DOHH2 (cell line): Measurements from ENCODE around the gene MYO1A.
"Not testable (repeated sequence)": the region's sequence is repeated elsewhere in the genome, so short reads cannot be mapped to it uniquely, and the experiment has no call there.

ENCODE experiments used
- H3F3A ChIP-seq: fragments of 200-600 bp; sonication (generic), shearing (Covaris generic); 2 replicates; pipeline ENCODE4 v1.6.0; 2016; ENCODE audit warnings: antibody characterized with exemption, mild to moderate bottlenecking; ENCODE audit not compliant: control insufficient read depth, insufficient read depth
- H3K27ac ChIP-seq: fragments of 200-600 bp; sonication (generic); 2 replicates; pipeline ENCODE4 v1.5.1; 2014; ENCODE audit warnings: low read depth, mild to moderate bottlenecking, low read length, moderate library complexity
- H3K27me3 ChIP-seq: fragments of 200-600 bp; sonication (generic); 2 replicates; pipeline ENCODE4 v1.6.1; 2014; ENCODE audit warnings: mild to moderate bottlenecking, low read length, mixed read lengths; ENCODE audit not compliant: control insufficient read depth
- H3K36me3 ChIP-seq: fragments of 200-600 bp; sonication (generic); 2 replicates; pipeline ENCODE4 v1.6.1; 2014; ENCODE audit warnings: mild to moderate bottlenecking, low read length, moderate library complexity, mixed read lengths; ENCODE audit not compliant: control insufficient read depth
- H3K4me1 ChIP-seq: fragments of 200-600 bp; sonication (generic); 2 replicates; pipeline ENCODE4 v1.6.1; 2014; ENCODE audit warnings: mild to moderate bottlenecking, low read length, mixed read lengths; ENCODE audit not compliant: control insufficient read depth
- H3K4me2 ChIP-seq: fragments of 200-600 bp; sonication (generic); 2 replicates; pipeline ENCODE4 v1.6.0; 2014; ENCODE audit warnings: mild to moderate bottlenecking, low read length, moderate library complexity
- H3K4me3 ChIP-seq: fragments of 200-600 bp; sonication (generic); 2 replicates; pipeline ENCODE4 v1.5.1; 2014; ENCODE audit warnings: mild to moderate bottlenecking, low read length, mixed read lengths
- H3K79me2 ChIP-seq: fragments of 200-600 bp; sonication (generic); 2 replicates; pipeline ENCODE4 v1.6.1; 2014; ENCODE audit warnings: mild to moderate bottlenecking, low read length, mixed read lengths; ENCODE audit not compliant: control insufficient read depth
- H3K9me2 ChIP-seq: fragments of 200-600 bp; sonication (generic); replicated peaks from 2 replicates; pipeline ENCODE4 v1.6.1; 2014; ENCODE audit warnings: mild to moderate bottlenecking, low read length, mixed read lengths; ENCODE audit not compliant: control insufficient read depth
- H3K9me3 ChIP-seq: fragments of 200-600 bp; sonication (generic); 2 replicates; pipeline ENCODE4 v1.6.1; 2014; ENCODE audit warnings: antibody characterized with exemption, low read length, mixed read lengths; ENCODE audit not compliant: control insufficient read depth, insufficient read depth
- H4K20me1 ChIP-seq: fragments of 200-600 bp; sonication (generic); 2 replicates; pipeline ENCODE4 v1.6.0; 2014; ENCODE audit warnings: low read depth, mild to moderate bottlenecking, antibody characterized with exemption, low read length, moderate library complexity; ENCODE audit not compliant: control insufficient read depth, insufficient read depth
- CTCF ChIP-seq: fragments of 200-600 bp; sonication (generic); IDR thresholded peaks from one replicate; pipeline ENCODE4 v1.5.1; 2014; ENCODE audit warnings: antibody characterized with exemption, mild to moderate bottlenecking, low read depth, low read length; ENCODE audit not compliant: poor library complexity, severe bottlenecking
- EZH2phosphoT487 ChIP-seq: fragments of 200-600 bp; sonication (generic); IDR thresholded peaks from 2 replicates; pipeline ENCODE4 v1.6.1; 2017; ENCODE audit warnings: borderline replicate concordance, mild to moderate bottlenecking, antibody characterized with exemption, low read length, moderate library complexity, mixed read lengths

Gene MYO1A

GRCh38 chr12:56988207-56988739 is 61.7 kb downstream of the MYO1A start:
- no peaks in the 10 kb centered on the region for H3K79me2 ChIP-seq
- H3K36me3 ChIP-seq: no peaks in the 10 kb centered on the region
- H3F3A ChIP-seq: no peaks in the 10 kb centered on the region
- no peak overlapping the region for H3K27ac ChIP-seq
- no peaks in the 10 kb centered on the region for H3K9me3 ChIP-seq
- no peak overlapping the region for H3K4me2 ChIP-seq
- TF ChIP-seq EZH2phosphoT487: no peak
- no peak for TF ChIP-seq CTCF
- peaks cover 14% of the 10 kb centered on the region for H3K4me1 ChIP-seq
- H4K20me1 ChIP-seq: no peaks in the 10 kb centered on the region
- peaks cover 16% of the 10 kb centered on the region for H3K27me3 ChIP-seq
- no peaks in the 10 kb centered on the region for H3K9me2 ChIP-seq
- no peak overlapping the region for H3K4me3 ChIP-seq

GRCh38 chr12:56987551-56988053 is 62.3 kb downstream of the MYO1A start:
- no peak overlapping the region for H3K27ac ChIP-seq
- H3K9me3 ChIP-seq: no peaks in the 10 kb centered on the region
- H3K9me2 ChIP-seq: no peaks in the 10 kb centered on the region
- H3F3A ChIP-seq: no peaks in the 10 kb centered on the region
- TF ChIP-seq EZH2phosphoT487 (no peak), CTCF (peak; percentile 96)
- H3K4me3 ChIP-seq: no peak overlapping the region
- H3K79me2 ChIP-seq: no peaks in the 10 kb centered on the region
- no peaks in the 10 kb centered on the region for H3K36me3 ChIP-seq
- H3K27me3 ChIP-seq: peaks cover 16% of the 10 kb centered on the region
- no peak overlapping the region for H3K4me2 ChIP-seq
- H4K20me1 ChIP-seq: no peaks in the 10 kb centered on the region
- H3K4me1 ChIP-seq: peaks cover 14% of the 10 kb centered on the region

GRCh38 chr12:56987011-56987410 is 62.9 kb downstream of the MYO1A start:
- no peaks in the 10 kb centered on the region for H4K20me1 ChIP-seq
- no peaks in the 10 kb centered on the region for H3K36me3 ChIP-seq
- no peak overlapping the region for H3K27ac ChIP-seq
- no peaks in the 10 kb centered on the region for H3K9me2 ChIP-seq
- peaks cover 14% of the 10 kb centered on the region for H3K4me1 ChIP-seq
- H3F3A ChIP-seq: no peaks in the 10 kb centered on the region
- TF ChIP-seq EZH2phosphoT487: no peak
- TF ChIP-seq CTCF: no peak
- H3K4me3 ChIP-seq: no peak overlapping the region
- H3K9me3 ChIP-seq: no peaks in the 10 kb centered on the region
- peaks cover 16% of the 10 kb centered on the region for H3K27me3 ChIP-seq
- H3K79me2 ChIP-seq: no peaks in the 10 kb centered on the region
- H3K4me2 ChIP-seq: no peak overlapping the region

GRCh38 chr12:56985714-56986113 is 64.2 kb downstream of the MYO1A start:
- H3K4me1 ChIP-seq: peaks cover 10% of the 10 kb centered on the region
- H3K27ac ChIP-seq, H3K9me3 ChIP-seq, H3K9me2 ChIP-seq, H3F3A ChIP-seq, H4K20me1 ChIP-seq, H3K36me3 ChIP-seq, H3K79me2 ChIP-seq, H3K4me2 ChIP-seq, H3K4me3 ChIP-seq: not testable (repeated sequence)
- peaks cover 16% of the 10 kb centered on the region for H3K27me3 ChIP-seq
